Endodermal cell (in vitro differentiated cells): Measurements from ENCODE around the gene OTOG. TPM values are rescaled to one million over a fixed set of nuclear protein-coding genes. Genes with fewer than 3 reads are reported as not detected.

Experiments used
- DNase-seq: peaks from one replicate; pipeline ENCODE4 v3.0.0-alpha.2; 2017
- H3K27ac ChIP-seq: 2 replicates; pipeline ENCODE4 v1.5.1; 2013; ENCODE audit warnings: mild to moderate bottlenecking, low read depth, low read length, moderate library complexity
- H3K27me3 ChIP-seq: 2 replicates; pipeline ENCODE4 v1.6.1; 2013; ENCODE audit warnings: mild to moderate bottlenecking, low read length, moderate library complexity; ENCODE audit not compliant: insufficient read depth, control insufficient read depth, poor library complexity, severe bottlenecking
- H3K36me3 ChIP-seq: 2 replicates; pipeline ENCODE4 v1.7.0; 2013; ENCODE audit warnings: mild to moderate bottlenecking, low read length, moderate library complexity; ENCODE audit not compliant: control insufficient read depth, insufficient read depth
- H3K4me1 ChIP-seq: one replicate; pipeline ENCODE4 v1.7.0; 2013; ENCODE audit warnings: low read length; ENCODE audit not compliant: control insufficient read depth, insufficient read depth
- H3K4me3 ChIP-seq: 2 replicates; pipeline ENCODE4 v1.5.1; 2013; ENCODE audit warnings: mild to moderate bottlenecking, low read length, moderate library complexity
- H3K9ac ChIP-seq: 2 replicates; pipeline ENCODE4 v1.6.1; 2013; ENCODE audit warnings: mild to moderate bottlenecking, low read length, moderate library complexity; ENCODE audit not compliant: poor library complexity, severe bottlenecking; ENCODE audit errors: extremely low read depth
- H3K9me3 ChIP-seq: 2 replicates; pipeline ENCODE4 v1.6.1; 2013; ENCODE audit warnings: mild to moderate bottlenecking, low read length, moderate library complexity; ENCODE audit not compliant: control insufficient read depth
- H3K27ac Mint-ChIP-seq: 2 replicates; pipeline ENCODE4 v1.8.0; 2020; ENCODE audit warnings: mixed read lengths
- H3K27me3 Mint-ChIP-seq: 2 replicates; pipeline ENCODE4 v1.8.0; 2021; ENCODE audit warnings: mild to moderate bottlenecking, mixed read lengths; ENCODE audit not compliant: insufficient read depth
- H3K36me3 Mint-ChIP-seq: 2 replicates; pipeline ENCODE4 v1.8.0; 2020; ENCODE audit warnings: low read depth, mixed read lengths
- H3K4me1 Mint-ChIP-seq: 2 replicates; pipeline ENCODE4 v1.8.0; 2020; ENCODE audit warnings: mixed read lengths
- H3K4me3 Mint-ChIP-seq: 2 replicates; pipeline ENCODE4 v1.8.0; 2020; ENCODE audit warnings: mild to moderate bottlenecking, moderate library complexity, mixed read lengths
- H3K9me3 Mint-ChIP-seq: 2 replicates; pipeline ENCODE4 v1.8.0; 2020; ENCODE audit warnings: mild to moderate bottlenecking, mixed read lengths
- CTCF ChIP-seq: fragments of 200-600 bp; sonication (generic); conservative IDR thresholded peaks from 2 replicates; pipeline ENCODE4 v1.5.0; 2021; ENCODE audit warnings: antibody characterized with exemption, mild to moderate bottlenecking
- WGBS, 2 experiments: methylation state at CpG; one replicate each; pipeline versions ENCODE4 v1.1.5 to v1.1.7; 2013; ENCODE audit warnings: missing lambda C conversion rate in 2 of 2, mixed read lengths in 1 of 2; ENCODE audit not compliant: insufficient coverage in 1 of 2, insufficient read length in 1 of 2; 5-methylcytosine and 5-hydroxymethylcytosine counted together
- total RNA-seq, 2 donors: library from RNA; stranded (reverse); fragmentation: NEBNext Ultra II Directional in 1 of 2; extraction: Animal tissue kit (Norgen Biotek cat#: 25700) in 1 of 2; gene quantifications; 2 replicates in 1 of 2; 3 replicates in 1 of 2; pipeline ENCODE4 v1.2.1, GENCODE V29; 2021

The OTOG gene
- total RNA-seq, 2 donors from 2014 or later, result 0.33 to 0.55 TPM

- 78 to 88% methylated on average over 3 to 4 of the region's 4 CpGs for WGBS, 2 experiments
- Mint-ChIP-seq H3K4me1 (peaks cover 3% of the 10 kb centered on the region), H3K27ac (no peak overlapping the region), H3K4me3 (no peak overlapping the region), H3K36me3 (no peaks in the 10 kb centered on the region), H3K27me3 (peaks cover 30% of the 10 kb centered on the region), H3K9me3 (no peaks in the 10 kb centered on the region)
- no peak for DNase-seq
- H3K9me3 ChIP-seq, result no peaks in the 10 kb centered on the region
- H3K27me3 ChIP-seq, result no peaks in the 10 kb centered on the region
- TF ChIP-seq CTCF, result no peak
- H3K36me3 ChIP-seq, result no peaks in the 10 kb centered on the region
- no peak overlapping the region for H3K4me3 ChIP-seq
- no peak overlapping the region for H3K9ac ChIP-seq
- H3K27ac ChIP-seq, result no peak overlapping the region
- no peaks in the 10 kb centered on the region for H3K4me1 ChIP-seq
These were observed 36.4 kb upstream of the OTOG start for GRCh38 chr11:17510507-17511206.

- TF ChIP-seq CTCF, result no peak
- Histone ChIP-seq H3K9me3 (no peaks in the 10 kb centered on the region), H3K27ac (no peak overlapping the region), H3K36me3 (no peaks in the 10 kb centered on the region), H3K27me3 (no peaks in the 10 kb centered on the region), H3K9ac (no peak overlapping the region), H3K4me3 (no peak overlapping the region), H3K4me1 (no peaks in the 10 kb centered on the region)
- Mint-ChIP-seq H3K4me1 (peaks cover 3% of the 10 kb centered on the region), H3K27ac (no peak overlapping the region), H3K36me3 (no peaks in the 10 kb centered on the region), H3K9me3 (no peaks in the 10 kb centered on the region), H3K4me3 (no peak overlapping the region), H3K27me3 (peaks cover 23% of the 10 kb centered on the region)
- WGBS, 2 experiments, result 50 to 67% methylated on average over 2 to 3 of the region's 3 CpGs
- no peak for DNase-seq
These were observed 35.5 kb upstream of the OTOG start for GRCh38 chr11:17511571-17511970.

GRCh38 chr11:17512101-17512500 lies 35.0 kb upstream of the OTOG start:
- Mint-ChIP-seq H3K9me3 (no peaks in the 10 kb centered on the region), H3K27me3 (peaks cover 20% of the 10 kb centered on the region)
- WGBS, 2 experiments, result 78% methylated on average over 2 of the region's 2 CpGs; no CpG with 5 or more reads in 1 of the 2 experiments

More at GRCh38 chr11:17512101-17512500, 35.0 kb upstream of the OTOG start:
- Histone ChIP-seq H3K9ac (no peak overlapping the region), H3K27ac (no peak overlapping the region), H3K9me3 (no peaks in the 10 kb centered on the region), H3K36me3 (no peaks in the 10 kb centered on the region), H3K4me3 (no peak overlapping the region), H3K4me1 (no peaks in the 10 kb centered on the region), H3K27me3 (no peaks in the 10 kb centered on the region)
- no peak for DNase-seq
- Mint-ChIP-seq H3K27ac (no peak overlapping the region), H3K36me3 (no peaks in the 10 kb centered on the region), H3K4me3 (no peak overlapping the region), H3K4me1 (peaks cover 3% of the 10 kb centered on the region)
- TF ChIP-seq CTCF, result no peak
